Peyer's patch (tissue), 4 donors: Measurements from ENCODE around the gene HS3ST5. TPM values are rescaled to one million over a fixed set of nuclear protein-coding genes. Genes with fewer than 3 reads are reported as not detected.

ENCODE experiments used
- DNase-seq, 3 donors: peaks; one replicate each; pipeline ENCODE4 v3.0.0-alpha.2; 2017 to 2019
- H3K27ac ChIP-seq, 4 donors: fragments of 200-600 bp; sonication (generic); one replicate each; pipeline ENCODE4 v1.5.1; 2016 to 2019
- H3K27me3 ChIP-seq, 2 donors: fragments of 200-600 bp; sonication (generic); one replicate each; pipeline ENCODE4 v1.5.1; 2019
- H3K36me3 ChIP-seq, 3 donors: fragments of 200-600 bp; sonication (generic); one replicate each; pipeline ENCODE4 v1.5.1; 2016 to 2019
- H3K4me1 ChIP-seq, 4 donors: fragments of 200-600 bp; sonication (generic); one replicate each; pipeline ENCODE4 v1.5.1; 2016 to 2019
- H3K4me3 ChIP-seq, 4 donors: fragments of 200-600 bp; sonication (generic); 1 replicate in 3 of 4; 2 replicates in 1 of 4; pipeline ENCODE4 v1.5.1; 2016 to 2019; ENCODE audit warnings: mild to moderate bottlenecking in 1 of 4
- H3K9me3 ChIP-seq, 4 donors: fragments of 200-600 bp; sonication (generic); one replicate each; pipeline ENCODE4 v1.5.1; 2016 to 2019; ENCODE audit warnings: mild to moderate bottlenecking in 1 of 4
- CTCF ChIP-seq, 6 experiments: fragments of 450-650 bp in 4 of 6; fragments of 200-600 bp in 2 of 6; sonication (generic) in 1 of 6; IDR thresholded peaks; one replicate each; pipeline ENCODE4 v1.5.1; 2017 to 2019; ENCODE audit warnings: antibody characterized with exemption in 6 of 6, mild to moderate bottlenecking in 3 of 6, moderate library complexity in 1 of 6
- POLR2A ChIP-seq, 2 donors: fragments of 450-650 bp; IDR thresholded peaks; one replicate each; pipeline ENCODE4 v1.5.1; 2017; ENCODE audit warnings: antibody characterized with exemption in 2 of 2, mild to moderate bottlenecking in 2 of 2, moderate library complexity in 2 of 2
- total RNA-seq, 4 donors: library from RNA; depleted of rRNA; stranded (reverse); fragments of >200 nt; gene quantifications; one replicate each; pipeline ENCODE4 v1.1.0, GENCODE V29; 2016

The HS3ST5 gene, protein sequence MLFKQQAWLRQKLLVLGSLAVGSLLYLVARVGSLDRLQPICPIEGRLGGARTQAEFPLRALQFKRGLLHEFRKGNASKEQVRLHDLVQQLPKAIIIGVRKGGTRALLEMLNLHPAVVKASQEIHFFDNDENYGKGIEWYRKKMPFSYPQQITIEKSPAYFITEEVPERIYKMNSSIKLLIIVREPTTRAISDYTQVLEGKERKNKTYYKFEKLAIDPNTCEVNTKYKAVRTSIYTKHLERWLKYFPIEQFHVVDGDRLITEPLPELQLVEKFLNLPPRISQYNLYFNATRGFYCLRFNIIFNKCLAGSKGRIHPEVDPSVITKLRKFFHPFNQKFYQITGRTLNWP
- total RNA-seq, result not detected

GRCh38 chr6:114342826-114343781, at the start of gene HS3ST5:
TSS of gene HS3ST5 (minus strand) at chr6:114343023. CDS start at chr6:114062845, 280,178 bp downstream.
- no peak for TF ChIP-seq CTCF (IDR thresholded peaks at IDR 0.05)
- no peak for TF ChIP-seq POLR2A (IDR thresholded peaks at IDR 0.05)
- no peaks in the 10 kb centered on the region for H3K9me3 ChIP-seq
- DNase-seq, result peak in 1 of 3 donors; percentile 49
- H3K27me3 ChIP-seq, result peaks cover 0 to 16% of the 10 kb centered on the region in 2 donors
- no peaks in the 10 kb centered on the region for H3K36me3 ChIP-seq
- H3K4me1 ChIP-seq, result peaks cover 0 to 25% (median 0%) of the 10 kb centered on the region in 4 donors
- peak within 1 kb of the TSS in 3 of 4 donors; percentile 6 to 49 (median 49) for H3K4me3 ChIP-seq
- no peak within 1 kb of the TSS for H3K27ac ChIP-seq

- Histone ChIP-seq H3K4me3 (no peak overlapping the region), H3K9me3 (no peaks in the 10 kb centered on the region), H3K27me3 (no peaks in the 10 kb centered on the region), H3K27ac (no peak overlapping the region), H3K4me1 (no peaks in the 10 kb centered on the region), H3K36me3 (no peaks in the 10 kb centered on the region)
- TF ChIP-seq CTCF (IDR thresholded peaks at IDR 0.05) (no peak), POLR2A (IDR thresholded peaks at IDR 0.05) (no peak)
- no peak for DNase-seq
These were observed 47.4 kb upstream of the HS3ST5 start for GRCh38 chr6:114390176-114390575.

- H3K27ac ChIP-seq, result no peak overlapping the region
- H3K9me3 ChIP-seq, result no peaks in the 10 kb centered on the region
- no peak overlapping the region for H3K4me3 ChIP-seq
- no peak for DNase-seq
- no peaks in the 10 kb centered on the region for H3K36me3 ChIP-seq
- H3K27me3 ChIP-seq, result no peaks in the 10 kb centered on the region
- no peaks in the 10 kb centered on the region for H3K4me1 ChIP-seq
- no peak for TF ChIP-seq POLR2A (IDR thresholded peaks at IDR 0.05)
- TF ChIP-seq CTCF (IDR thresholded peaks at IDR 0.05), result no peak
These were observed 46.3 kb upstream of the HS3ST5 start for GRCh38 chr6:114389111-114389510.

DNA sequence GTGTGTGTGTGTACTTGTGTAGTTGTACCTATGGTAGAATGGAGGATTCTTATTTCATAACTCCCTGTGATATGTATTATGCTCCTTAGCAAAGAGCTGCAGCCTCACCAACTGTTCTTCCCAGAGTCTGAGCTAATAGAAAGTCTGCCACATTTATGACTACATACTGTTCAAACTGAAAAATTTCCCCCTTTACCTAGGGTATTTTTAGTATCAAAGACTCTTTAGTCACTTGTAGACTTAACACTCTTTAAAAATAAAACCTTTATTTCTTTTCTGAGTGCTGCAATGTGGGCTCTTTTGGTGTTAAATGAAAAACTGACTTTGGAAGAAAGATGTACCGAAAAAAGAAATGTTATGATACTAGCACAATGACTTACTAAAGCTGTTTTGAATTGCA, 39.6 kb upstream of the HS3ST5 start:
- Histone ChIP-seq H3K27ac (no peak overlapping the region), H3K4me1 (no peaks in the 10 kb centered on the region), H3K27me3 (no peaks in the 10 kb centered on the region), H3K9me3 (no peaks in the 10 kb centered on the region), H3K4me3 (no peak overlapping the region), H3K36me3 (no peaks in the 10 kb centered on the region)
- TF ChIP-seq CTCF (IDR thresholded peaks at IDR 0.05) (no peak), POLR2A (IDR thresholded peaks at IDR 0.05) (no peak)
- no peak for DNase-seq

DNA sequence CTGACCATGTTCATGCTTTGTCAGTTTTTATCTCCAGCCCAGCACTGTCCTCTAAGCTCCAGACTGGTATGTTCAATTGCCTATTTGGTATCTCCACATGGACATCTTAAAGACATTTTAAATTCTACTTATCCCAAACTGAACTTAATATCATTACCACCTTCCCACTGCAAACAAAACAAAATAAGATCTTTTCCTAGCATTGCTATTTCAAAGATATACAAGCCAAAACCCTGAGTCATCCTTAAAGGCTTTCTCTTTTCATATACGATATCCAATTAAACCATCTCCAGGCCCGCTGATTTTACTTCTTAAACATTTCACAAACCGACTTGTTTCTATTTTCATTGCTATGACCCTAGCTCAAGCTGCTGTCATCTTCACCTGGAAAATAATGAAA, 35.1 kb upstream of the HS3ST5 start:
- H3K4me1 ChIP-seq, result no peaks in the 10 kb centered on the region
- no peak for DNase-seq
- TF ChIP-seq CTCF (IDR thresholded peaks at IDR 0.05) (no peak), POLR2A (IDR thresholded peaks at IDR 0.05) (no peak)
- no peak overlapping the region for H3K27ac ChIP-seq
- H3K36me3 ChIP-seq, result no peaks in the 10 kb centered on the region
- H3K9me3 ChIP-seq, result no peaks in the 10 kb centered on the region
- H3K27me3 ChIP-seq, result no peaks in the 10 kb centered on the region
- no peak overlapping the region for H3K4me3 ChIP-seq
